SIG-M5 treated with dmso at 0.1 percent for 504 hours (cell line): Measurements from ENCODE around the gene KRT24.
A peak's percentile ranks its signal among the peaks of the same experiment; 100 is the strongest.
"Not testable (repeated sequence)": the region's sequence is repeated elsewhere in the genome, so short reads cannot be mapped to it uniquely, and the experiment has no call there.

Experiments
- DNase-seq: peaks from one replicate; lab custom pipeline; 2025; ENCODE audit not compliant: unreplicated experiment; lab: John Stamatoyannopoulos, UW

KRT24 gene

GRCh38 chr17:40703652-40704051, at the start of gene KRT24:
KRT24 (minus strand) TSS chr17:40703752; CDS start chr17:40703693, 59 bp downstream.
- DNase-seq = no peak

GRCh38 chr17:40751065-40751464, 47.5 kb upstream of the KRT24 start:
- no peak for DNase-seq

- no peak for DNase-seq
Observed at GRCh38 chr17:40750391-40750790, 46.8 kb upstream of the KRT24 start.

- not testable (repeated sequence) for DNase-seq
Observed at GRCh38 chr17:40748666-40749065, 45.1 kb upstream of the KRT24 start.

- no peak for DNase-seq
Observed at GRCh38 chr17:40738553-40738952, 35.0 kb upstream of the KRT24 start.

- DNase-seq = no peak
Observed at GRCh38 chr17:40735016-40735415, 31.5 kb upstream of the KRT24 start.

- no peak for DNase-seq
Observed at GRCh38 chr17:40734018-40734417, 30.5 kb upstream of the KRT24 start.

GRCh38 chr17:40730970-40731369, 27.4 kb upstream of the KRT24 start:
- no peak for DNase-seq

- DNase-seq = no peak
Observed at GRCh38 chr17:40727447-40728231, 24.1 kb upstream of the KRT24 start.

GRCh38 chr17:40726919-40727318, 23.4 kb upstream of the KRT24 start:
- no peak for DNase-seq

GRCh38 chr17:40724656-40725055, 21.1 kb upstream of the KRT24 start:
- no peak for DNase-seq

- DNase-seq = no peak
Observed at GRCh38 chr17:40722241-40722640, 18.7 kb upstream of the KRT24 start.

GRCh38 chr17:40720899-40721298, 17.3 kb upstream of the KRT24 start:
- no peak for DNase-seq

- no peak for DNase-seq
Observed at GRCh38 chr17:40718930-40719329, 15.4 kb upstream of the KRT24 start.

GRCh38 chr17:40717776-40718175, 14.2 kb upstream of the KRT24 start:
- DNase-seq = no peak

GRCh38 chr17:40714473-40714872, 10.9 kb upstream of the KRT24 start:
- no peak for DNase-seq

- DNase-seq = peak; percentile 77
Observed at GRCh38 chr17:40707745-40708144, 4.2 kb upstream of the KRT24 start.

- DNase-seq = no peak
Observed at GRCh38 chr17:40705584-40705983, 2.0 kb upstream of the KRT24 start.

- DNase-seq = no peak
Observed at GRCh38 chr17:40702271-40702670, 1.3 kb downstream of the KRT24 start.

GRCh38 chr17:40699853-40700252, 3.7 kb downstream of the KRT24 start:
- no peak for DNase-seq

- DNase-seq = no peak
Observed at GRCh38 chr17:40699371-40699770, 4.2 kb downstream of the KRT24 start.

- no peak for DNase-seq
Observed at GRCh38 chr17:40697297-40697696, 6.3 kb downstream of the KRT24 start.

GRCh38 chr17:40696651-40697072, 6.9 kb downstream of the KRT24 start:
- DNase-seq = no peak
